H9 (cell line): ENCODE data around the gene SUPT5H. TPM values are rescaled to one million over a fixed set of nuclear protein-coding genes. Genes with fewer than 3 reads are reported as not detected.

Experiments
- DNase-seq: peaks from one replicate; pipeline ENCODE4 v3.0.0-alpha.2; 2017
- H2AFZ ChIP-seq: one replicate; pipeline ENCODE4 v1.6.1; 2013; ENCODE audit warnings: mild to moderate bottlenecking, low read length, control low read depth, moderate library complexity
- H2AK5ac ChIP-seq: 2 replicates; pipeline ENCODE4 v1.6.1; 2013; ENCODE audit warnings: low read length, control low read depth, mixed read lengths; ENCODE audit not compliant: insufficient read length
- H2BK120ac ChIP-seq: one replicate; pipeline ENCODE4 v1.6.1; 2013; ENCODE audit warnings: low read depth, mild to moderate bottlenecking, low read length, control low read depth, inconsistent platforms; ENCODE audit not compliant: poor library complexity, severe bottlenecking
- H2BK12ac ChIP-seq: 2 replicates; pipeline ENCODE4 v1.6.1; 2013; ENCODE audit warnings: low read length, control low read depth, mixed read lengths, low read depth; ENCODE audit not compliant: insufficient read length
- H2BK15ac ChIP-seq: 2 replicates; pipeline ENCODE4 v1.6.1; 2013; ENCODE audit warnings: low read depth, low read length, control low read depth
- H2BK20ac ChIP-seq: one replicate; pipeline ENCODE4 v1.6.1; 2013; ENCODE audit warnings: low read depth, mild to moderate bottlenecking, low read length, control low read depth, inconsistent platforms; ENCODE audit not compliant: poor library complexity, severe bottlenecking
- H2BK5ac ChIP-seq: 2 replicates; pipeline ENCODE4 v1.6.1; 2013; ENCODE audit warnings: low read length, control low read depth, mixed read lengths; ENCODE audit not compliant: insufficient read length
- H3K14ac ChIP-seq: 2 replicates; pipeline ENCODE4 v1.6.1; 2013; ENCODE audit warnings: low read length, control low read depth; ENCODE audit not compliant: insufficient read depth
- H3K18ac ChIP-seq: 2 replicates; pipeline ENCODE4 v1.6.1; 2013; ENCODE audit warnings: low read depth, mild to moderate bottlenecking, mixed read lengths, low read length, control low read depth; ENCODE audit not compliant: insufficient read length
- H3K23ac ChIP-seq: 2 replicates; pipeline ENCODE4 v1.6.1; 2013; ENCODE audit warnings: low read length, control low read depth, mixed read lengths, low read depth; ENCODE audit not compliant: insufficient read length
- H3K23me2 ChIP-seq: 2 replicates; pipeline ENCODE4 v1.6.1; 2013; ENCODE audit warnings: low read depth, mild to moderate bottlenecking, mixed read lengths, low read length, control low read depth; ENCODE audit not compliant: insufficient read length, poor library complexity, severe bottlenecking
- H3K27ac ChIP-seq: 2 replicates; pipeline ENCODE4 v1.5.1; 2013; ENCODE audit warnings: low read length, control low read depth, mixed read lengths, low read depth; ENCODE audit not compliant: insufficient read length
- H3K27me3 ChIP-seq: 2 replicates; pipeline ENCODE4 v1.6.1; 2013; ENCODE audit warnings: low read length, control low read depth, inconsistent platforms; ENCODE audit not compliant: insufficient read depth
- H3K4ac ChIP-seq: 2 replicates; pipeline ENCODE4 v1.6.1; 2013; ENCODE audit warnings: low read depth, mild to moderate bottlenecking, control low read depth, inconsistent platforms, low read length, moderate library complexity
- H3K4me1 ChIP-seq: 2 replicates; pipeline ENCODE4 v1.6.1; 2013; ENCODE audit warnings: low read length, control low read depth, inconsistent platforms; ENCODE audit not compliant: insufficient read depth
- H3K4me2 ChIP-seq: 2 replicates; pipeline ENCODE4 v1.6.1; 2013; ENCODE audit warnings: low read length, control low read depth, mixed read lengths; ENCODE audit not compliant: insufficient read length, insufficient read depth
- H3K56ac ChIP-seq: 2 replicates; pipeline ENCODE4 v1.6.1; 2013; ENCODE audit warnings: low read depth, mild to moderate bottlenecking, mixed read lengths, low read length, control low read depth; ENCODE audit not compliant: insufficient read length
- H3K79me1 ChIP-seq: 2 replicates; pipeline ENCODE4 v1.6.1; 2013; ENCODE audit warnings: low read depth, mild to moderate bottlenecking, moderate library complexity, low read length, control low read depth, inconsistent platforms; ENCODE audit not compliant: insufficient read depth, poor library complexity, severe bottlenecking
- H3K79me2 ChIP-seq: 2 replicates; pipeline ENCODE4 v1.6.1; 2013; ENCODE audit warnings: low read length, control low read depth, inconsistent platforms; ENCODE audit not compliant: insufficient read depth
- H3K9ac ChIP-seq: 2 replicates; pipeline ENCODE4 v1.6.1; 2013; ENCODE audit warnings: low read length, control low read depth, mixed read lengths; ENCODE audit not compliant: insufficient read length; ENCODE audit errors: extremely low read depth
- H3K9me3 ChIP-seq: one replicate; pipeline ENCODE4 v1.6.1; 2013; ENCODE audit warnings: low read depth, low read length, inconsistent platforms; ENCODE audit not compliant: control insufficient read depth
- H3T11ph ChIP-seq: one replicate; pipeline ENCODE4 v1.6.1; 2013; ENCODE audit warnings: mild to moderate bottlenecking, low read length, control low read depth, inconsistent platforms
- H4K20me1 ChIP-seq: one replicate; pipeline ENCODE4 v1.6.1; 2013; ENCODE audit not compliant: control insufficient read depth, insufficient read length, insufficient read depth
- H4K5ac ChIP-seq: 2 replicates; pipeline ENCODE4 v1.6.1; 2013; ENCODE audit warnings: low read depth, mild to moderate bottlenecking, mixed read lengths, low read length, control low read depth; ENCODE audit not compliant: insufficient read length
- H4K8ac ChIP-seq: replicated peaks from 2 replicates; pipeline ENCODE4 v1.6.1; 2013; ENCODE audit warnings: low read length, control low read depth, mixed read lengths, low read depth; ENCODE audit not compliant: insufficient read length
- H4K91ac ChIP-seq: 2 replicates; pipeline ENCODE4 v1.6.1; 2013; ENCODE audit warnings: low read depth, mild to moderate bottlenecking, moderate library complexity, mixed read lengths, low read length, control low read depth; ENCODE audit not compliant: insufficient read length
- H3K27ac Mint-ChIP-seq, 3 experiments: 2 replicates in 2 of 3; 3 replicates in 1 of 3; pipeline ENCODE4 v1.8.0; 2020 to 2021; ENCODE audit warnings: mixed read lengths in 3 of 3, mild to moderate bottlenecking in 1 of 3, moderate library complexity in 1 of 3
- H3K27me3 Mint-ChIP-seq: 2 replicates; pipeline ENCODE4 v1.8.0; 2021; ENCODE audit warnings: low read depth, mild to moderate bottlenecking, moderate library complexity, mixed read lengths
- H3K36me3 Mint-ChIP-seq, 3 experiments: 2 replicates in 2 of 3; 3 replicates in 1 of 3; pipeline ENCODE4 v1.8.0; 2020 to 2021; ENCODE audit warnings: low read depth in 3 of 3, mixed read lengths in 3 of 3; ENCODE audit not compliant: insufficient read depth in 1 of 3
- H3K4me1 Mint-ChIP-seq, 2 experiments: 2 replicates each; pipeline ENCODE4 v1.8.0; 2020; ENCODE audit warnings: mixed read lengths in 2 of 2
- H3K4me3 Mint-ChIP-seq, 2 experiments: 2 replicates in 1 of 2; 3 replicates in 1 of 2; pipeline ENCODE4 v1.8.0; 2020 to 2021; ENCODE audit warnings: mild to moderate bottlenecking in 2 of 2, mixed read lengths in 2 of 2, moderate library complexity in 1 of 2
- H3K9me3 Mint-ChIP-seq, 2 experiments: 2 replicates in 1 of 2; 3 replicates in 1 of 2; pipeline ENCODE4 v1.8.0; 2020; ENCODE audit warnings: mild to moderate bottlenecking in 2 of 2, mixed read lengths in 2 of 2, moderate library complexity in 1 of 2
- WGBS: extraction: QIAGEN DNeasy Blood & Tissue Kit; methylation state at CpG from one replicate; pipeline ENCODE4 v1.1.7; 2013; ENCODE audit warnings: missing lambda C conversion rate, low lambda C conversion rate, mixed read lengths; ENCODE audit not compliant: insufficient read length; ENCODE audit errors: extremely low coverage; 5-methylcytosine and 5-hydroxymethylcytosine counted together
- total RNA-seq: library from RNA; stranded (reverse); gene quantifications from 2 replicates; pipeline ENCODE4 v1.2.1, GENCODE V29; 2021
- TF ChIP-seq, protein P1 (sequence below): fragments of 200-600 bp; sonication (generic); conservative IDR thresholded peaks from 3 replicates; pipeline ENCODE4 v1.8.0; 2021; ENCODE audit warnings: antibody characterized with exemption, mild to moderate bottlenecking

The SUPT5H gene
- total RNA-seq, 1 experiment from 2014 or later: 145 TPM

DNA sequence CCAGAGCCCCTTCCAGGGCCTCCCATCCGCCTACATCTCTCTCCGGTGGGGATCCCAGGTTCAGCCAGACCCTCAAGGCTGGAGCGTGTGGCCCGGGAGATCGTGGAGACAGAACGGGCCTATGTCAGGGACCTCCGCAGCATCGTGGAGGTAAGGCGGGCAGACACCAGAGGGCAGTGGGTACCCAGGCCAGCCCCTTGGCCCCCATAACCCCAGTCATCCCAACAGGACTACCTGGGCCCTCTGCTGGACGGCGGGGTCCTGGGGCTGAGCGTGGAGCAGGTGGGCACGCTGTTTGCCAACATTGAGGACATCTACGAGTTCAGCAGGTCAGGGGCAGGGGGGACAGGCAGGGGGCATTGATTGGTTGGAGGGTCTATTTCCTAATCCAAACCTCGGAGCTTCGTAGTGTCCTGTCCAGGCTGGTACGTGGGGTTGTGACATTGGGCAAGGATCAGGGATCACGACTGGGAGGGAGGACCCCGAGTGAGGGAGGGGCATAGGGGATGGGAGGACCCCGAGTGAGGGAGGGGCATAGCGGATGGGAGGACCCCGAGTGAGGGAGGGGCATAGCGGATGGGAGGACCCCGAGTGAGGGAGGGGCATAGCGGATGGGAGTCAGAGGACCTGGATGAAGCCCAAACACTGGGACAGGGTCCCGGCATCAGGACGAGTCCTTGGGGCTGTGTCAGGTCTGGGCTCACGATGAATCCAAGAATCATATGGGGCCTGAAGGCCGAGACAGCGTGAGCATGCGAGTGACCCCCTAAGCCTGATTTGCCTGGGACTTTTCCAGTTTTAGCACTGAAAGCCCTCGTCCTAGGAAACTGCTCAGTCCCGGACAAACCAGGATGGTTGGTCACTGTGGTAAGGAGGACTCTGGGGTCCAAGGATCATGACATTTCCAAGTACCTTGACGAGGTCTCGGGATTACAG, 30.0 kb upstream of the SUPT5H start:
- Mint-ChIP-seq H3K9me3 (no peaks in the 10 kb centered on the region; a peak in 1 of 5 replicates), H3K4me3 (peak overlapping the region; percentile 74 to 96), H3K36me3 (peaks cover 17 to 59% (median 39%) of the 10 kb centered on the region in 3 experiments), H3K27ac (peak overlapping the region in 2 of 3 experiments; percentile 61 to 88; a peak in 3 of 7 replicates), H3K27me3 (peaks cover 1% of the 10 kb centered on the region; the same call in 1 of the 2 replicates), H3K4me1 (peaks cover 26 to 34% of the 10 kb centered on the region in 2 experiments)
- no peak overlapping the region for H4K8ac ChIP-seq
- H2AK5ac ChIP-seq: no peak overlapping the region
- H3K79me2 ChIP-seq: peaks cover 6% of the 10 kb centered on the region; the same call in 1 of the 2 replicates
- H3K4ac ChIP-seq: no peak overlapping the region
- no peak overlapping the region for H3K18ac ChIP-seq
- no peaks in the 10 kb centered on the region for H3K9me3 ChIP-seq
- no peak overlapping the region for H2BK20ac ChIP-seq
- no peaks in the 10 kb centered on the region for H3K27me3 ChIP-seq
- TF ChIP-seq, protein P1, sequence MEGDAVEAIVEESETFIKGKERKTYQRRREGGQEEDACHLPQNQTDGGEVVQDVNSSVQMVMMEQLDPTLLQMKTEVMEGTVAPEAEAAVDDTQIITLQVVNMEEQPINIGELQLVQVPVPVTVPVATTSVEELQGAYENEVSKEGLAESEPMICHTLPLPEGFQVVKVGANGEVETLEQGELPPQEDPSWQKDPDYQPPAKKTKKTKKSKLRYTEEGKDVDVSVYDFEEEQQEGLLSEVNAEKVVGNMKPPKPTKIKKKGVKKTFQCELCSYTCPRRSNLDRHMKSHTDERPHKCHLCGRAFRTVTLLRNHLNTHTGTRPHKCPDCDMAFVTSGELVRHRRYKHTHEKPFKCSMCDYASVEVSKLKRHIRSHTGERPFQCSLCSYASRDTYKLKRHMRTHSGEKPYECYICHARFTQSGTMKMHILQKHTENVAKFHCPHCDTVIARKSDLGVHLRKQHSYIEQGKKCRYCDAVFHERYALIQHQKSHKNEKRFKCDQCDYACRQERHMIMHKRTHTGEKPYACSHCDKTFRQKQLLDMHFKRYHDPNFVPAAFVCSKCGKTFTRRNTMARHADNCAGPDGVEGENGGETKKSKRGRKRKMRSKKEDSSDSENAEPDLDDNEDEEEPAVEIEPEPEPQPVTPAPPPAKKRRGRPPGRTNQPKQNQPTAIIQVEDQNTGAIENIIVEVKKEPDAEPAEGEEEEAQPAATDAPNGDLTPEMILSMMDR: peak; percentile 44
- no peak overlapping the region for H3K56ac ChIP-seq
- no peak overlapping the region for H2AFZ ChIP-seq
- no peak overlapping the region for H2BK120ac ChIP-seq
- H2BK15ac ChIP-seq: no peak overlapping the region
- peaks cover 4% of the 10 kb centered on the region; the same call in 1 of the 2 replicates for H3K4me1 ChIP-seq
- H2BK5ac ChIP-seq: no peak overlapping the region
- H4K91ac ChIP-seq: no peak overlapping the region
- H3K23me2 ChIP-seq: peaks cover 7% of the 10 kb centered on the region
- no peak overlapping the region for H4K5ac ChIP-seq
- H2BK12ac ChIP-seq: no peak overlapping the region
- H3K27ac ChIP-seq: no peak overlapping the region
- DNase-seq: peak; percentile 74
- no peak overlapping the region; the same call in 1 of the 2 replicates for H3K14ac ChIP-seq
- peaks cover 2% of the 10 kb centered on the region for H4K20me1 ChIP-seq
- peaks cover 6% of the 10 kb centered on the region for H3K79me1 ChIP-seq
- no peak overlapping the region for H3T11ph ChIP-seq
- no peak overlapping the region for H3K9ac ChIP-seq
- H3K4me2 ChIP-seq: peak overlapping the region; percentile 89
- no peak overlapping the region for H3K23ac ChIP-seq
- WGBS: no CpG with 5 or more reads among the region's 35 CpGs
